OCI-LY7 (cell line): ENCODE data around the gene PCSK7. TPM values are rescaled to one million over a fixed set of nuclear protein-coding genes. Genes with fewer than 3 reads are reported as not detected.
A peak's percentile ranks its signal among the peaks of the same experiment; 100 is the strongest.

Source experiments
- BruUV-seq: library from RNA; stranded (reverse); fragments of 400-500 nt; replicated peaks from 2 replicates; lab custom pipeline; 2021; lab: Mats Ljungman, UMichigan
- CTCF ChIA-PET: fragments of 300-600 bp; sonication (Branson Sonifier 250); formaldehyde crosslinking; loops from one replicate; lab custom pipeline; 2022; ENCODE audit warnings: antibody characterized with exemption; ENCODE audit not compliant: unreplicated experiment; lab: Charles Lee
- POLR2A ChIA-PET: fragments of 300-600 bp; sonication (Branson Sonifier 250); formaldehyde crosslinking; loops from one replicate; lab custom pipeline; 2022; ENCODE audit warnings: antibody characterized with exemption; lab: Charles Lee
- DNase-seq: peaks from one replicate; pipeline ENCODE4 v3.0.0-alpha.2; 2015; ENCODE audit warnings: low spot score
- H2AFZ ChIP-seq: fragments of 200-600 bp; sonication (generic), shearing (Covaris generic); 2 replicates; pipeline ENCODE4 v1.6.1; 2014; ENCODE audit warnings: mild to moderate bottlenecking, antibody characterized with exemption, low read length, moderate library complexity
- H3K27ac ChIP-seq: fragments of 200-600 bp; sonication (generic); 2 replicates; pipeline ENCODE4 v1.5.1; 2014; ENCODE audit warnings: mixed run types, low read depth, mild to moderate bottlenecking, moderate library complexity, low read length, inconsistent platforms; ENCODE audit not compliant: poor library complexity, severe bottlenecking
- H3K36me3 ChIP-seq: fragments of 200-600 bp; sonication (generic); 2 replicates; pipeline ENCODE4 v1.6.1; 2014; ENCODE audit warnings: mild to moderate bottlenecking, antibody characterized with exemption, low read length, moderate library complexity, mixed read lengths; ENCODE audit not compliant: insufficient read depth
- H3K4me1 ChIP-seq: fragments of 200-600 bp; sonication (generic); 2 replicates; pipeline ENCODE4 v1.5.1; 2014; ENCODE audit warnings: mild to moderate bottlenecking, low read length; ENCODE audit not compliant: insufficient read depth, poor library complexity, severe bottlenecking
- H3K4me2 ChIP-seq: fragments of 200-600 bp; sonication (generic); 2 replicates; pipeline ENCODE4 v1.6.1; 2014; ENCODE audit warnings: mild to moderate bottlenecking, low read length
- H3K4me3 ChIP-seq: fragments of 200-600 bp; sonication (generic); 2 replicates; pipeline ENCODE4 v1.5.1; 2014; ENCODE audit warnings: mild to moderate bottlenecking, low read depth, low read length; ENCODE audit not compliant: poor library complexity, severe bottlenecking
- H3K79me2 ChIP-seq: fragments of 200-600 bp; sonication (generic); 2 replicates; pipeline ENCODE4 v1.6.1; 2016; ENCODE audit warnings: low read depth, mild to moderate bottlenecking, low read length, moderate library complexity, mixed read lengths; ENCODE audit not compliant: insufficient read depth
- H3K9me2 ChIP-seq: fragments of 200-600 bp; sonication (generic); 2 replicates; pipeline ENCODE4 v1.6.1; 2016; ENCODE audit warnings: mild to moderate bottlenecking, low read length, mixed read lengths; ENCODE audit not compliant: insufficient read depth
- H3K9me3 ChIP-seq: fragments of 200-600 bp; sonication (generic); 2 replicates; pipeline ENCODE4 v1.6.1; 2014; ENCODE audit warnings: mild to moderate bottlenecking, mixed run types, low read length, mixed read lengths
- H4K20me1 ChIP-seq: fragments of 200-600 bp; sonication (generic); 2 replicates; pipeline ENCODE4 v1.6.1; 2014; ENCODE audit warnings: mild to moderate bottlenecking, antibody characterized with exemption, low read length, moderate library complexity, mixed read lengths; ENCODE audit not compliant: insufficient read depth
- EZH2phosphoT487 ChIP-seq: fragments of 200-600 bp; sonication (generic); IDR thresholded peaks from 2 replicates; pipeline ENCODE4 v1.6.1; 2018; ENCODE audit warnings: low read depth, borderline replicate concordance, mild to moderate bottlenecking, mixed run types, antibody characterized with exemption, low read length, moderate library complexity, mixed read lengths
- intact Hi-C: fragments of 100-400 bp; cut with micrococcal nuclease; formaldehyde crosslinking; loops from one replicate; pipeline ENCODE4 v1.10.0; 2022; ENCODE audit not compliant: unreplicated experiment
- total RNA-seq, 2 experiments: library from RNA; depleted of rRNA in 1 of 2; stranded (reverse); fragments of >200 nt in 1 of 2; shearing (Covaris generic) in 1 of 2; gene quantifications; 2 replicates each; pipeline ENCODE4 v1.2.3, GENCODE V29; 2014 to 2022
- TF ChIP-seq, protein P1 (sequence below): fragments of 200-600 bp; sonication (generic); conservative IDR thresholded peaks from 2 replicates; pipeline ENCODE4 v1.5.1; 2014; ENCODE audit warnings: mild to moderate bottlenecking, antibody characterized with exemption, low read length, moderate library complexity, mixed read lengths

PCSK7 gene
- total RNA-seq, 2 experiments from 2014 or later, result 44.1 to 91.2 TPM

DNA sequence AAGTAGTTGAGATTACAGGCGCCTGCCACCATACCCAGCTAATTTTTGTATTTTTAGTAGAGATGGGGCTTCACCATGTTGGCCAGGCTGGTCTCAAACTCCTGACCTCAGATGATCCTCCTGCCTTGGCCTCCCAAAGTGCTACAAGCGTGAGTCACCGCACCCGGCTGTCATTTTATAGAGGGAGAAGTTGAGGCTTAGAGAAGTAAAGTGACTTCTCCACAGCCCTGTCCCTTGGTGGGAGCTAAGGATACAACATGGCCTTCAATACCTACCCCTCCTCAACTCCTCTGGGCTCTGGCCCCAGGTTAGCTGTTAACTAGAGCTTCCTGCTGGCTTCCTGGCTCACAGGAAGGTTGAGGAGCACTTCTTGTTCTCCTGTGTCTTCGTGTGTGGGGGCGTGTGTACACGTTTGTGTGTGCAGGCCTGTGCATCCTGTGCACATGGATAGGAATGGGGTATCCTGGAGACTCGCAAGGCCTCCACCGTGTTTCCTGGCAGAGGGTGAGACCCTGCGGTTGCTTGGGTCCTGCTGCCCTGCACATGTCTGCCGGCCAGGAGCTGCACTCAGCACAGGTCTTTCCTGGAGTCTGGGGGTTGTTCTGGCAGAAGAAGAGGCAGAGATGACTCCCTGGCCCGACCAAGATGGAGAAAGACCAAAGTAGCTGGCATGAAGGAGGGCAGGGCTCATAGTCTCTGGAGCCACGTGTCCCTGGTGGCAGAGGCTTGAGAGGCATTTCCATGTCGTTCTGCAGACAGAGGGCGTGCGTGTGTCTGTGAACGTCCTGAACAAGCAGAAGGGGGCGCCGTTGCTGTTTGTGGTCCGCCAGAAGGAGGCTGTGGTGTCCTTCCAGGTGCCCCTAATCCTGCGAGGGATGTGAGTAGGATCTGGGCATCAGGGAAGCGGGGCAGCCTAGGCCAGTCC, 51.0 kb downstream of the PCSK7 start:
- no peaks in the 10 kb centered on the region for H3K9me3 ChIP-seq
- H3K4me1 ChIP-seq, result peaks cover 39% of the 10 kb centered on the region
- H3K9me2 ChIP-seq, result no peaks in the 10 kb centered on the region
- H3K27ac ChIP-seq, result no peak overlapping the region
- no peak for TF ChIP-seq EZH2phosphoT487
- TF ChIP-seq, protein P1, sequence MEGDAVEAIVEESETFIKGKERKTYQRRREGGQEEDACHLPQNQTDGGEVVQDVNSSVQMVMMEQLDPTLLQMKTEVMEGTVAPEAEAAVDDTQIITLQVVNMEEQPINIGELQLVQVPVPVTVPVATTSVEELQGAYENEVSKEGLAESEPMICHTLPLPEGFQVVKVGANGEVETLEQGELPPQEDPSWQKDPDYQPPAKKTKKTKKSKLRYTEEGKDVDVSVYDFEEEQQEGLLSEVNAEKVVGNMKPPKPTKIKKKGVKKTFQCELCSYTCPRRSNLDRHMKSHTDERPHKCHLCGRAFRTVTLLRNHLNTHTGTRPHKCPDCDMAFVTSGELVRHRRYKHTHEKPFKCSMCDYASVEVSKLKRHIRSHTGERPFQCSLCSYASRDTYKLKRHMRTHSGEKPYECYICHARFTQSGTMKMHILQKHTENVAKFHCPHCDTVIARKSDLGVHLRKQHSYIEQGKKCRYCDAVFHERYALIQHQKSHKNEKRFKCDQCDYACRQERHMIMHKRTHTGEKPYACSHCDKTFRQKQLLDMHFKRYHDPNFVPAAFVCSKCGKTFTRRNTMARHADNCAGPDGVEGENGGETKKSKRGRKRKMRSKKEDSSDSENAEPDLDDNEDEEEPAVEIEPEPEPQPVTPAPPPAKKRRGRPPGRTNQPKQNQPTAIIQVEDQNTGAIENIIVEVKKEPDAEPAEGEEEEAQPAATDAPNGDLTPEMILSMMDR, result peak; percentile 79
- H3K4me3 ChIP-seq, result peak overlapping the region; percentile 24
- ChIA-PET CTCF (interaction anchor here (0.7 to 1.4 kb wide), 4 partner anchors 20 to 390 kb away, joined by 3 to 6 read pairs (median 4); partner anchors contain the start of gene APOA5), POLR2A (interaction anchor here (0.6 to 5.2 kb wide), 13 partner anchors 10 to 397 kb away, joined by 3 to 30 read pairs (median 4); partner anchors contain the start of genes PCSK7, RNF214 and ZPR1)
- peaks cover 3% of the 10 kb centered on the region; the same call in 1 of the 2 replicates for H3K79me2 ChIP-seq
- no peaks in the 10 kb centered on the region for H4K20me1 ChIP-seq
- peak overlapping the region; percentile 86 for H3K4me2 ChIP-seq
- intact Hi-C loops, result loop anchor here (1.0 kb wide), 2 partner anchors 45 to 390 kb away; partner anchors contain the start of gene APOA5
- H2AFZ ChIP-seq, result peak overlapping the region; percentile 62
- BruUV-seq, result no TSS peak
- H3K36me3 ChIP-seq, result peaks cover 15% of the 10 kb centered on the region; the same call in 1 of the 2 replicates
- DNase-seq, result peak; percentile 89

DNA sequence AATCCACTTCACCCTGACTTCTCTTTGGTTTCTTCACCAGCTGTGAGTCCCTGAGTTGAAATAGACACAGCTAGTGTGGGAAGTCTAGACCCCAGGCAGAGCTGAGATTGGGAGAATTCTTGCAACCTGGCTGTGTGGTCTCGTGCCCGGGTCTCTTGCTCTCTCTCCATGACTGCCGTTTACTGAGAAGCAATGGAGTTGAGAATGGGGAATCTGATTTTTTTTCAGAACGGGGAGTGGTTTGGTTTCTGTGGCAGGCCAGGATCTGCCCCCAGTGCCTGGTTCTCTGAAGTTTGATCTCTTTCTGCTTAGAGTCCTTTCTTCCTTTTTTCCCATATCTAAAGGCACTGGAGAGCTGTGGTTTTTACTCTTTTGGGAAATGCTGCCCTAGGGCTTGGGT, 51.9 kb downstream of the PCSK7 start:
- Histone ChIP-seq H4K20me1 (no peaks in the 10 kb centered on the region), H3K4me3 (peak overlapping the region; percentile 88), H3K9me2 (no peaks in the 10 kb centered on the region), H3K4me2 (peak overlapping the region; percentile 86), H3K79me2 (peaks cover 3% of the 10 kb centered on the region; the same call in 1 of the 2 replicates), H3K4me1 (peaks cover 30% of the 10 kb centered on the region), H3K9me3 (no peaks in the 10 kb centered on the region), H3K36me3 (peaks cover 15% of the 10 kb centered on the region; the same call in 1 of the 2 replicates), H2AFZ (peak overlapping the region; percentile 13; the same call in 1 of the 2 replicates), H3K27ac (peak overlapping the region; percentile 52)
- ChIA-PET CTCF (interaction anchor here (1.2 to 1.9 kb wide), 4 partner anchors 36 to 389 kb away, joined by 4 to 8 read pairs (median 6); partner anchors contain the start of genes APOA5 and PAFAH1B2), POLR2A (interaction anchor here (0.5 to 5.2 kb wide), 15 partner anchors 10 to 396 kb away, joined by 3 to 30 read pairs (median 4); partner anchors contain the start of genes PCSK7, RNF214 and ZPR1)
- no peak for DNase-seq
- intact Hi-C loops, result no loop called here
- TF ChIP-seq EZH2phosphoT487, result no peak
- TF ChIP-seq, protein P1, result no peak
- BruUV-seq, result no TSS peak
